ENCODE data around the gene MIXL1.
"Not testable (repeated sequence)": the region's sequence is repeated elsewhere in the genome, so short reads cannot be mapped to it uniquely, and the experiment has no call there.

Gene MIXL1

DNA sequence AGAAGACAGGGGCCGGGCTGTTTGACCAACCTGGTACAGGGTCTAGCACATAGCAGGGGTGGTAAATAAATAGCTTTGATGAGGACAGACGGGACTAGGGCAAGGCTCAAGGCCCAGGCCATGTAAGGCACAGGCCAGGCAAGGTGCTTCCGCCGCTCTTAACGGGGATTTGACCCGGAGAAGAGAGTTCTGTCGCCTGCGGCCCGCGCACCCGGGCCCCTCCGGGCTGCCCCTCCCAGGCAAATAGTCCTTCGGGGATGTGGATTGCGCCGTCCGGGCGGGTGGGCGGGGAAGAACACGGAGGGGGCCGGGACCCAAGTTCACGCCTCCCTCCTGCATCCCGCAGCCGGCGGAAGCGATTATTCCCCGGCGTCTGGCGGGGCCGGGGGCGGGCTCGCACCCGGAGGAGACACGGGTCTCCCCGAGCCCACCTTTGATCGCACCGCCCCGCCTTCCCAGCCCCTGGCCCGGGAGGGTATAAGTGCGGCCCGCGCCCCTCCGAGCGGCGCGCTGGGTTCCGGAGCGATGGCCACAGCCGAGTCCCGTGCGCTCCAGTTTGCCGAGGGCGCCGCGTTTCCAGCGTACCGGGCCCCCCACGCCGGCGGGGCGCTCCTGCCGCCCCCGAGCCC, at the start of gene MIXL1:
TSS of gene MIXL1 (plus strand) at position 508 of the 629 bp plus-strand sequence. CDS start at position 526, 18 bp downstream.
- no peak for DNase-seq

DNA sequence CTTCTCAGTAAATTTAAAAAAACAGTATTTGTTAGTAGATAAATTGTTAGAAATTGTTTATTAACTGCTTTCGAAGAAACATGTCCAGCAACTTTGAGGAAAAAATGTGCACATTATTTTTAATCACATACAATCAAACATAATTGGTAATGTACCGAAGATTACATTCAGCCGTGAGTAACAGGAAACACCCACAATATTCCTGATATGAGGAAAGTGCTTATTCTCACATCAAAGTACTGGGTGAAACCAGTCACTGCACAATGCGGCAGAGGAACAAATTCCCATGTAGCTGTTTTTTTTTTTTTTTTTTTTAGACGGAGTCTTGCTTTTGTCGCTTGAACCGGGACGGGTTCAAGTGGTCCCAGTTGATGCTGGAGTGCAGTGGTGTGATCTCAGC, 46.6 kb upstream of the MIXL1 start:
- no peak for DNase-seq

DNA sequence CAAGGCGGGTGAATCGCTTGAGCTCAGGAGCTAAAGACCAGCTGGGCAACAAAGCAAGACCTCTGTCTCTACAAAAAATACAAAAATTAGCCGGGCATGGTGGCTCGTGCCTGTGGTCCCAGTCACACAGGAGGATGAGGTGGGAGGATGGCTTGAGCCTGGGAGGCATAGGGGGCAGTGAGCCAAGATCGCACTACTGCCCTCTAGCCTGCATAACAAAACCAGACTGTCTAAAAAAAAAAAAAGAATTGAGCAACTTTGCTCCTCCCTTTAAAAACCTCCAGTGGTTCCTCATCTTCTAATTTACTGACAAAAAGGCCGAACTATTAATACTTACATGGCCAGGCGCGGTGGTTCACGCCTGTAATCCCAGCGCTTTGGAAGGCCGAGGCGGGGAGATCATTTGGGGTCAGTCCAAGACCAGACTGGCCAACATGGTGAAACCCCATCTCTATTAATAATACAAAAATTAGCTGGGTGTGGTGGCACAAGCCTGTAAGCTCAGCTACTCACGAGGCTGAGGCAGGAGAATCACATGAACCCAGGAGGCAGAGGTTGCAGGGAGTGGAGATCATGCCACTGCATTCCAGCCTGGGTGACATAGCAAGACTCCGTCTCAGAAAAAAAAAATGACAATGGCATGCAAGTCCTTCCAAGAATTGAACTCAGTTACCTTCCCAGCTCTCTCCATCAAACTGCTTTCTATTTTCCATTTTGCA, 41.3 kb upstream of the MIXL1 start:
- DNase-seq = no peak

DNA sequence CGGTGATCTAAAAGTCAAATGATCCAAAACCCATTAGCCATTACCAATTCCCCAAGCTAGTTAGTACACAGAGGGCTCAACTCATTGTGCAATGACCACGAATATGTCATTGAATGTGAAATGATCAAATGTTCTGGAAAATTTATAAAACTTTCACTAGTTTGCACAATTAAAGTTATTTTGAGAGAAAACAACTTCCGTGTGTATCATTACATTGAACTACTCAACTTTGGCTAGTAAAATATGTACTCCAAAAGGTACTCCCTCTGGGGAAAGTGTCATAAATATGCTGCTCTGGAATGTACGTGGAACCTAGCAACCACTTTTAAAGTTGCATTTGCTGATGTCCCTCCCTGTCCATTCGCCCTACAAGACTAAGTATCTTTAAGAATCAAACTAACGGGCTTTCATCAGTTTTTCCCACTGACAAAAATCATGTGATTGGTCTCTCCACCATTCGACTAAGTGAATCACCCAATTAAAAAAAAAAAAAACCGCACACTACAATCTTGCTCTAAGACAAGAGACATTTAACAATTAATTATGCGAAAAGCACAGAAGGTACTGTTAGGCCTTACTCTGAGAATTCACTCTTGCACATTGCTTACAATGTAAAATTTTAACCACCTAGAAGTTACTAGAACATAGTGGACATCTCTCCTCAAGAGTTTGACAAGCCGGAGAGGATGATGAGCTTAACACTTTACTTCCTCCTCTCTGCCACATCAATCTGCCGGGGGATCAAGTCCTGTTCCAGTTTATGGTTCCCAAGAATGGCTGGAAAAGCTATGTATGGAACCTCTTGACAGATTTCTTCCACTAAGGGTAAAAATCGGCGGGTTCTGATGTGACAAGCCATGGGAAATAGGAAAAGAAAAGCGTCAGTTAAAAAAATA, 38.1 kb upstream of the MIXL1 start:
- no peak for DNase-seq

DNA sequence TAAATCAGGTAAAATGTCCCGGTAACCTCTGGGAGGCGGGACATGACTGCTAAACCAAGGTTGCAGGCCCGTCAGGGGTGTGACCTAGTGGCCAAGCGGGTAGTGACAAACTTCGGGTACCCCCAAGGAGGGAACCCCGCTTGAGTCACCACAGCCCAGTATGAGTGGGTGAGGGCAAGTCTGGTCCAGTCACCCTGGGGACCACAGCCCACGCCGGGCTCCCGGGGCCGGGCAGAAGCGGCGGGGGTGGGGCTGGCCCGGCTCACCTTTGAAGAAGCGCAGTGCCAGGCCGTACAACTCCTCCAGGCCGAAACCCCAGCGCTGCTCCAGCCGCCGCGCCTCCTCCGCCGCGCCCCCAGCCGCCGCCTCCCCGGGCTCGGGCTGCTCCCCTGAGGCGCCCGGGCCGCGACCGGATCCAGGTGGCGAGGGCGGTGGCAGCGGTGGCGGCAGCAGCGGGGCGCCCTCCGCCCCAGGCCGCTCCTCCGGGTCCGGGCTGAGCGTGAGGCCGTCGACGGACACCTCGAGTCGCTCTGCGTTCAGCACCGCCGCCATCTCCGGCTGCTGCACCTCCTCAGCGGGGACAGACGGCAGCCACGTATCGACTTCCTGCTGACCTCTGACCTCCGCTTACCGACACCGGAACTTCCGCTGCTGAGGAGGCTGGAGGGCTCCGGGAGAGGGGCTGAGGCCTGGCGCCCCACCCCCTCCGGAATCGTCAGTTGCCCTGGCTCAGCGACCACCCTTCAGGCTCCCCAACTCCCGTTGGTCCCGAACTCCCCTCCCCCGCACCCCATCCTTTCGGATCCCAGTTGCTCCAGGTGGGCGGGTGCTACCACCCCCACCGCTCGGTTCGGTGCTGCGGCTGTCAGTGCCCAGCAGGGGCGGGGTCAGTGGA, 37.1 kb upstream of the MIXL1 start, which contains the start of gene ACBD3:
TSS of gene ACBD3 (minus strand) at position 618 of the 895 bp plus-strand sequence. CDS start at position 552, 66 bp downstream.
- peak; percentile 34 for DNase-seq

DNA sequence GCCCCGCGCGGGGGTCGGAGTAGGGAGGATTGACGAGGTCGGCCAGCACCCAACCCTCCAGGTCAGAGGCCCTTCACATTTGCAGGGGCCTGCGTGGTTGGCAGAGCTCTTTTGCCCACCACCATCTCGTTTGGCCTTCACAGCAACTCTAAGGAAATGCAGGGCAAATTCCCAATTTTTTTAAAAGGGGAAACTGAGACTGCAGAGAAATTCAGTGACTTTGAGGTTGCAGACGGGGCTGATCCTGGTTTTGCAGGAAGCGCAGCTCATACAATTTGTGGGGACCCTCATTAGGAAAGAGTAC, 36.5 kb upstream of the MIXL1 start:
- DNase-seq = no peak

DNA sequence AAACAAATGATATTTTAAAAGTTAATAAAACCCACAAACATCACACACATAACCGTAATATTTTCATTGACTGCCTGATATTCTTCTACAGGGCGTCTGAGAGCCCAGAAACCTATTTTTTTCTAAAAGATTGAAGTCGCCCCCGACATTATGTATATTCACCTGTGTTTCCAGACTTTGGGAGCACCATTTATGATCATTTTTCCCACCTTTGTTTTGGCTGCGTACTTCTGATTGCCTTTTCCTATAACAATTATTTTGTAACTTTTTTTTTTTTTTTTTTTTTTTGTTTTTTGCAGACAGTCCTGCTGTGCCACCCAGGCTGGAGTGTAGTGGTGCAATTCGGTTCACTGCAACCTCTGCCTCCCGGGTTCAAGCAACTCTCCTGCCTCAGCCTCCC, 36.1 kb upstream of the MIXL1 start:
- DNase-seq = no peak

DNA sequence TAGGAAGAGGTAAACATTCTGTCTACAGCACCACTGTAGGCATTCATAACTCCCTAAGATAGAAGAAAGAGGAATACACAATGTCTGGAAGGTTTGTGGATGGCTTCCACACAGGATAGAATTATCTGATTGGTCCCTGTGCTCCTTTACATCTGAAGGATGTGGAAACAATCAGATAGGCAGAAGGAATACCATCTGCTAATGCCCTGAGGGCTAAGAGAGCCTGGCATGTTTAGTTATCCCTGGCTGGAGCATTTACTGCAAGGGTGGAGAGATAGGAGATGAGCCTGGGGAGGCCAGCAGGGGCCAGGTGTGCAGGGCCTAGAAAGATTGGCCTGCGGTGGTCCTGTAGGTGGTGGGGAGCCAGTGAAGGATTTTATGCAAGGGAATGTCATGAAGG, 28.3 kb upstream of the MIXL1 start:
- no peak for DNase-seq

DNA sequence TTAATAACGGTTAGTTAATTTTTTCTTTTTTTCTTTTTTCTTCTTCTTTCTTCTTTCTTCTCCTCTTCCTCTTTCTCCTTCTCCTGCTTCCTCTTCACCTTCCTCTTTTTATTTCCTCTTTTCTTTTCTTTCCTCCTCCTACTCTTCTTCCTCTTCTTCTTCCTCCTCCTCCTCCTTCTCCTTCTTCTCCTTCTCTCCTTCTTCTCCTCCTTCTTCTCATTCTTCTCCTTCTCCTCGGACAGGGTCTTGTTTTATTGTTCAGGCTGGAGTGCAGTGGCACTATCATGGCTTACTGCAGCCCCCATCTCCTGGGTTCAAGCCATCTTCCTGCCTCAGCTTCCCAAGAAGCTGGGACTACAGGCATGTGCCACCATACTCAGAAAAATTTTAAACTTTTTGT, 23.5 kb upstream of the MIXL1 start:
- no peak for DNase-seq

DNA sequence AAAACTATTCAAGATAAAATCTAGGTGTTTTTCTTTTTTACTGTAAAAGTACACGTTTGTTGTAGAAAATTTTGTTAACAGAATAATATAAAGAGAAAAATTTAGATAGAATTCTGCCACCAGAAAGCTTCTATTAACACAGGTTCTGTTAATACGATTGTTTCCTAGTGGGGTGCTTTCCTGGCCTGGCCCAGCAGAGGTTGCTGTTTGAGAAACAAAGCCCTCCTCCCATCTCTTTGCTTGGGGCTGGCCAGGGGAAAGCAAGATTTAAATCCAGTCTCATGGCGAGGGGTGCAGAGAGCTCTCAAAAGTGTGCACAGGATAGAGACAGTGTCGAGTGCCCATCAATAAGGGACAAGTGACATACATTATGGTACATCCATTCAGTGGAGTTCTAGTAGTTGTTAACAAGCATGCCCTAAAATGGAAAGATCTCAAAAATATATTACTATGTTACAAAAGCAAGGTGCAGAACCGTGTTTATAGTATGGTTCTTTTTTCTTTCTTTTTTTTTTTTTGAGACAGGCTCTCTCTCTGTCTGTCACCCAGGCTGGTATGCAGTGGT, 22.4 kb upstream of the MIXL1 start:
- no peak for DNase-seq

DNA sequence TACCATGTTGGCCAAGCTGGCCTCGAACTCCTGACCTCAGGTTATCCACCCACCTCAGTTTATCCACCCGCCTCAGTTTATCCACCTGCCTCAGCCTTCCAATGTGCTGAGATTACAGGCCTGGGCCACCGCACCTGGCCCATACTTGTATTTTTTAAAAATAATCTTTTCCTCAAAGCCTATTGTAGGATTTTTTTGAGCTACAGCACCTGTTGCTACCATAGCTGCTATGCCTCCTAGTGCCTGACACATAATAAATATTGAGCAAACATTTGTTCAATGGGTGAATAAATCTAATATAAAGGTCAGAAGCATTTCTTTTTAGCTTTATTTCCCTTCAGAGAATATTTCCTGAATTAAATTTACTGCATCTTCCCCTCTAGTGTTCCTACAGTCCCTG, 21.2 kb upstream of the MIXL1 start:
- DNase-seq = no peak

DNA sequence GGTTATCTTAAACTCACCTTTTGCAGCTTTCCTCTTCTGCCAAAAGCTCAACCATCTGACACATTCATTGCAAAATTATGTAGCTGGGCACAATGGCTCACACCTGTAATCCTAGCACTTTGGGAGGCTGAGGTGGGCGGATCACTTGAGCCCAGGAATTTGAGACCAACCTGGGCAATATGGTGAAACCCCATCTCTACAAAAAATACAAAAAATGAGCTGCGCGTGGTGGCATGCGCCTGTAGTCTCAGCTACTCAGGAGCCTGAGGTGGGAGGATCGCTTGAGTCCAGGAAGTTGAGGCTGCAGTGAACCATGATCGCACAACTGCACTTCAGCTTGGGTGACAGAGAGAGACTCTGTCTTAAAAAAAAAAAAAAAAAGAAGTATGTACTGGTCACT, 20.8 kb upstream of the MIXL1 start:
- DNase-seq = not testable (repeated sequence)

DNA sequence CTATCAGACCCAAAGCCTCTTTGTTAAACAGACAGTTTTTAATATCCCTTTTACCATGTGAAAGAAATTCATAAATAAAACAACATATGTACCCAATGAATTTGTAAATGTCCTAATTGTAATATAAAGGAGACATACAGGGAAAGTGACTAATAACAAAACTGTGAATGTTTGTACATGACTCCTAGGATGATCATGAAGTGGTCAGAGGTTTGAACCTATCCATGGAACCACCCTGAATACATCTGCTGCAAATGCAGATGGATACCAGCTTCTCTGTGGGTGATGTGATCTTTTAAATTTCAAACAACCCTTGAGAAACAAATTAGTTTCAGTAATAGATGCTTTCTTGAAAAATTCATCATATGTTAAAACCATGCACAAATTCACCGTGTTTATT, 20.2 kb upstream of the MIXL1 start:
- DNase-seq = no peak

DNA sequence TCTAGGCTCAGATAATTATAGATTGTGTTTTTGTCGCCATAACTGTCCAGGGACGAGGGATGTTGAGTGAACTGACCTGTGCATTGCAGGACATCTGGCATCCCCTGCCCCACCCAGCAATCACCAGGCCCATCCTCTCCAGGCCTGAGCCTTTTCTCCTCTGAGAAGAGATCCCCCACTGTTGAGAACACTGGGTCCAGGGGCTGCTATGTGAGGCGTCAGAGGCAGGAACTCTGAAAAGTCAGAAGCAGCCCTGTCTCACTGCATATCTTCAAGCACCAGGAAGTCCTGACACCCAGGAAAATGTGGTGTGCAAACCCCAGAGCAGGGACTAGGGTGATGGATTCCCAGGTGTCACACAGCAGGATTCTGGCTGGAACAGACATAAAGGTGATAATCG, 19.8 kb upstream of the MIXL1 start:
- DNase-seq = no peak

DNA sequence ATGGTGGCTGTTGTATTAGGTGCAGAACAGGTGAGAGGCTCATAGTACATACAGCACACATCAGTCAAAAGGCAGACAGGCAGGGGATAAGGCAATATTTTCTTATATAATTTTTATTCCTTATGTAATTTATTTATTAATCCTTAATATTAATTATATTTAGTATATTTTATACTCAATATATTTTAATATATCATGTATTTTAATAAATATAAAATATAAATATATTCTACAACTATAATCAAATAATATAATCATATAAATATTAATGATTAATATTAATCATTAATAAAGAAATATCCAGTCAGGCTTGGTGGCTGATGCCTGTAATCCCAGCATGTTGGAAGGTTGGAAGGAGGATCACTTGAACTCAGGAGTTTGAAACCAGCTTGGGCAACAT, 19.3 kb upstream of the MIXL1 start:
- no peak for DNase-seq

DNA sequence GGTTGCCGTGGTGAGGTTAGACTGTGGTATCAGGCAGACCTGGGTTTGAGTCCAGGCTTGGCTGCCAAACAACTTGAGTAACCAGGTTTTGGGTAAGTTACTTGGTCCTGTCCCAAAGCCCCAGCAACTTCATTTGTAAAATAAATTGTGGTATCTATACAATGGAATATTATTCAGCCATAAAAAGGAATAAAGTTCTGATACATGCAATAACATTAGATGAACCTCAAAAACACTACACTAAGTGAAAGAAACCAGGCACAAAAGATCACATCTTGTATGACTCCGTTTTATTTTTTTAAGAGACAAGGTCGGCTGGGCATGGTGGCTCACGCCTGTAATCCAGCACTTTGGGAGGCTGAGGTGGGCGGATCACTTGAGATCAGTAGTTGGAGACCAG, 16.4 kb upstream of the MIXL1 start:
- no peak for DNase-seq

DNA sequence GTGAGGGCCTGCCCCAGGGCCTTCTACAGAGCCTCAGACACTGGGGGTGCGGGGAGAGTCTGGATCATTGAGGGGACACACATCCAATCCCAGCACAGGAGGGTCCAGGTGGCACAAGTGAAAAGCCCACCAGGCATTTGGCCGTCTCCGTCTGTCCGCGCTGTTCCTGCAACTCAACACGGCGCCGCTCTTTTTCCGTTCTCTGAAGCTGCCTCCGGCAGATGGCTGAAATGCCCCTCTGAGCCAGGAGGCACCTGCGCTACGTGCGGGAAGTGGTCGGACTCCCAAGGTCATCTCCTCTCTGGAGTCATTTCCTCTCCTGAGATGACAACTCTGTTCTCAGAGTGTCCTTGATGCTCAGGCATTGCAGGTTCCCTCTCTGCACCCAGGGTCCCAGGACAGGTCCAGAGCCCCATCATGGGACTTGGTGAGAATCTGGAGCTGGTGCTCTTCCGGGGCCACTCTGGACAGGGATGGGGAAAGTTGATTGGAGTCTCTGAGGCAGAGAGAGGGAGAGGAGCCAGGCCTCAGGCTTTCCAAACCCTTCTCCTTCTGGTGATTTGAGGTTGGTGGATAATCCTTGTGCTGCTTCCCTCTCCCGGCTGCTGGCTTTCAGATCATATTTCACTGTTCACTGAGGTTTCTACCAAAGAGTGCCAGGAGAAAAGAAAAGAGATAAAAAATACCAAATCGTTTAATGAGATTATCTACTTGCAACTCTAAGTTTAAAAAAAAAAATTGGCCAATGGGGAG, 14.0 kb upstream of the MIXL1 start:
- DNase-seq = no peak

DNA sequence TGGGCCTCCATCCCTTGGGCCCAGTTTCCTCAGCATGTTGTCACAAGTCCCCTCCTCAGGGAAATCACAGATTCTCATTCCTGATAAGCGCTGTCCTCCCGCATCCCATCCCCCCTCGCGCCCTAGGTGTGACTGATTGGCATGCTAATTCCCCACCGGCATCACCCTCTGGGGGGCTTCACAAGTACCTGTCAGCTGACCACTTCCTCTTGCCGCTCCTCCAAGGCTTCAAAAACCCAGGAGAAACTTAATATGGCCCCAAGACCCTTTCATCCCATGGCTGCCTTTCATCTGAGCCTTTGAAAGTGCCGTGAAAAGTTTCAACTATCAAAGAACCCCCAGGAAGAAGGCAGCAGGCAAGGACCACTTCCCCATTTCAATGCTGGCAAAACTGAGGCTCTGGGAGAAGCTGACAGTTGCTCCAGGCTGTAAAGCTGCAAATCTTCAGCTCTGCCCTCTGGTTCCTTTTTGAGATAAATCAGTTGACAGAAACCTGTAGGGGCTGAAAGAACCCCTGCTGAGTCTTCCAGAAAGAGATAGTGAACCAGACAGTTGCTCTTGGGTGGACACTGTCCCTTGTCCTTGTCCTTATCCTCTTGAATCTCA, 12.8 kb upstream of the MIXL1 start:
- no peak for DNase-seq

DNA sequence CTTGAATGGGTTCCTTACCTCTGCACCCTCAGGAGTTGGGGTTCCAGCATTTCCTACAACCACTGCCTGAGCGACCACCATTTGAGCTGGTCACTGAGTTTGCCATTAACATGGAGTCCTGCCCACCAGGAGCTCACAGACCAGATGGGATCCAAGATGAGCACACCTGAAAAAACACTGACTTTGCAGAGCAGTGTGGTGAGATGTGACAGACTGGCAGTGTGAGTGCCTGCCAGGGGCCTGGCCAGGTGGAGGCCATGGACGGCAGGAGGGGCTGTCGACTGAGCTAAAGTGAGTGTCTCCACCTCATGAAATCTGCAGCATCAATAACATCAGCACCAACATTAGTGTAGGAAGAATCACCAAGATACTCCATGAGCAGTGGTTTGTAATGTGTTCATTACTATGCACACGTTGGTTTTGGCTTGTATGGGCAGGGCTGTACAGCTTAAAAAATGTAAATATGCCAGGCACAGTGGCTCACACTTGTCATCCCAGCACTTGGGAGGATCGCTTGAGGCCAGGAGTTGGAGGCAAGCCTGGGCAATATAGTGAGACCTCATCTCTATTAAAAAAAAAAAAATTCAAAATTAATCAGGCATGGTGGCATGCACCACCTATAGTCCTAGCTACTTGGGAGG, 12.2 kb upstream of the MIXL1 start:
- no peak for DNase-seq

DNA sequence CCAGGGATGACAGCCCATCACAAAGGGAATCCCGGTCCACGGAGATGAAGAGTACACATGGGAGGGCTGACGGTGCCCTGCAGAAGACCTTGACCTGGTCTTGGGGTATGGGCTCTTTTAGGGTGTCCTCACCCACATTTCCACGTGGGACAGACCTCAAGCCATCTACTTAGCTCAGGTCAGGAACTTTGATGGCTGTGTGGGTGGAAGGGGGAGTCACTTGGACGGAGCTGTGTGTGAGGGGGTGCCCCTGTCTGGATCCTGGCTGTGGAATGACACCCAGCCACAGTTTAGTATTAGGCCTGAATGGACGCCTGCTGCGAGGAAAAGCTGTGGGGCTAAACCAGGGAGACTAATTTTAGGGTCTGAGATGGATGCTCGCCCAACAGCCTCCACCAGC, 10.9 kb upstream of the MIXL1 start:
- DNase-seq = no peak

DNA sequence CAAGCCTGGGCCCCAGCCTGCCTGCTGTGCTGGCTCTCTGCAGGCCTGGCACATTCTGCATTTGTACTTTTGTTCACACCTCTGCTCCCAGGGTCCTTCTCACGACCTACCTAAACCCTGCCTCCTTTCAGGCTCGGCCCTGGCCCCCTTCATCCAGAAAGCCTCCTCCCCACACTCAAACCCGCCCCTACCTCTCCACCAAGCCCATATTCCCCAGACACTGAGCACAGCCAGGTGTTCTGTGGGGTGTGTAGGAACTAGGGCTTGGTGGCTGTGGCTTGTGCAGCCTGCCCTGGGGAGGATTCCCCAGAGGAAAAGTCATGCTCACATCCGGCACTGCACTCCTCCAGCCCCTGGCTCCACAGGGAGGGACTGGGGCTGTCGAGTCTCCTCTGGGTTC, 8.2 kb upstream of the MIXL1 start:
- no peak for DNase-seq
